SH-SY5Y (cell line): ENCODE measurements around the gene TDRD9.

ENCODE experiments used
- GATA2 ChIP-seq: IDR thresholded peaks from 2 replicates; pipeline ENCODE4 v1.6.1; 2011; ENCODE audit warnings: mild to moderate bottlenecking, low read depth, low read length
- GATA3 ChIP-seq: IDR thresholded peaks from 2 replicates; pipeline ENCODE4 v1.6.1; 2011; ENCODE audit warnings: low read depth, mild to moderate bottlenecking, low read length, moderate library complexity

Gene TDRD9

GRCh38 chr14:103966631-103967030, 38.4 kb downstream of the TDRD9 start:
- no peak for TF ChIP-seq GATA2
- TF ChIP-seq GATA3: no peak

GRCh38 chr14:103969961-103970360, 41.7 kb downstream of the TDRD9 start:
- no peak for TF ChIP-seq GATA2
- TF ChIP-seq GATA3: no peak

- TF ChIP-seq GATA3 (no peak), GATA2 (no peak)
Measured at GRCh38 chr14:103973354-103973753, 45.1 kb downstream of the TDRD9 start.

GRCh38 chr14:103974575-103974974, 46.3 kb downstream of the TDRD9 start:
- TF ChIP-seq GATA3 (no peak), GATA2 (no peak)

GRCh38 chr14:103984196-103984595, 55.9 kb downstream of the TDRD9 start:
- TF ChIP-seq GATA3: no peak
- TF ChIP-seq GATA2: no peak

- TF ChIP-seq GATA2: no peak
- no peak for TF ChIP-seq GATA3
Measured at GRCh38 chr14:103989034-103989433, 60.8 kb downstream of the TDRD9 start.

- TF ChIP-seq GATA2 (no peak), GATA3 (no peak)
Measured at GRCh38 chr14:103989964-103990363, 61.7 kb downstream of the TDRD9 start.

- TF ChIP-seq GATA3: no peak
- no peak for TF ChIP-seq GATA2
Measured at GRCh38 chr14:103994535-103995184, 66.4 kb downstream of the TDRD9 start.

- TF ChIP-seq GATA2 (no peak), GATA3 (no peak)
Measured at GRCh38 chr14:103995876-103996275, 67.6 kb downstream of the TDRD9 start.

- no peak for TF ChIP-seq GATA2
- no peak for TF ChIP-seq GATA3
Measured at GRCh38 chr14:103997391-103997790, 69.1 kb downstream of the TDRD9 start.

- no peak for TF ChIP-seq GATA3
- TF ChIP-seq GATA2: no peak
Measured at GRCh38 chr14:103998027-103998426, 69.8 kb downstream of the TDRD9 start.

GRCh38 chr14:103999795-104000440, 71.7 kb downstream of the TDRD9 start:
- TF ChIP-seq GATA3 (no peak), GATA2 (no peak)

GRCh38 chr14:104001003-104001402, 72.7 kb downstream of the TDRD9 start:
- TF ChIP-seq GATA3 (no peak), GATA2 (no peak)

- TF ChIP-seq GATA2 (no peak), GATA3 (no peak)
Measured at GRCh38 chr14:104003616-104004015, 75.4 kb downstream of the TDRD9 start.

GRCh38 chr14:104004849-104005248, 76.6 kb downstream of the TDRD9 start:
- TF ChIP-seq GATA2: no peak
- TF ChIP-seq GATA3: no peak
